ENCODE data around the gene SLX1B.
"Not testable (repeated sequence)": the region's sequence is repeated elsewhere in the genome, so short reads cannot be mapped to it uniquely, and the experiment has no call there.

DNA sequence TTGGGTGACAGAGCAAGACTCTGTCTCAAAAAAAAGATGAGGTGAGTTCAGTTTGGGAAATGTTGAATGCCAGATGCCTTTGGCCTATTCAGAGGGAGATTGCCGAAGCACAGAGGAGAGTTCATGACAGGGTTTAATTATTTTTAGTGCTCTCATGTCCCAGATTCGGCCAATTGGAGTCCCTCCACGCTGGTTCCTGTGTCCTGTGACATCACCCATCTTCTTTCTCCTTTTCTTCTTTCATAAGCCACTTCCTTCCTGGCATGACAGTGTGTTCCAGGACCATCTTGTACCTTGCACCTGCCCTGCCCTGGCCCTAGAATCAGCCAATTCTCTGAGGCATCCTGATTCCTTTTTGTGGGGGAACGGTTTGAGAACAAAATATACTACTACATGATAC lies 17.7 kb downstream of the SLX1B start:
- TF ChIP-seq, protein P1, sequence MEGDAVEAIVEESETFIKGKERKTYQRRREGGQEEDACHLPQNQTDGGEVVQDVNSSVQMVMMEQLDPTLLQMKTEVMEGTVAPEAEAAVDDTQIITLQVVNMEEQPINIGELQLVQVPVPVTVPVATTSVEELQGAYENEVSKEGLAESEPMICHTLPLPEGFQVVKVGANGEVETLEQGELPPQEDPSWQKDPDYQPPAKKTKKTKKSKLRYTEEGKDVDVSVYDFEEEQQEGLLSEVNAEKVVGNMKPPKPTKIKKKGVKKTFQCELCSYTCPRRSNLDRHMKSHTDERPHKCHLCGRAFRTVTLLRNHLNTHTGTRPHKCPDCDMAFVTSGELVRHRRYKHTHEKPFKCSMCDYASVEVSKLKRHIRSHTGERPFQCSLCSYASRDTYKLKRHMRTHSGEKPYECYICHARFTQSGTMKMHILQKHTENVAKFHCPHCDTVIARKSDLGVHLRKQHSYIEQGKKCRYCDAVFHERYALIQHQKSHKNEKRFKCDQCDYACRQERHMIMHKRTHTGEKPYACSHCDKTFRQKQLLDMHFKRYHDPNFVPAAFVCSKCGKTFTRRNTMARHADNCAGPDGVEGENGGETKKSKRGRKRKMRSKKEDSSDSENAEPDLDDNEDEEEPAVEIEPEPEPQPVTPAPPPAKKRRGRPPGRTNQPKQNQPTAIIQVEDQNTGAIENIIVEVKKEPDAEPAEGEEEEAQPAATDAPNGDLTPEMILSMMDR (IDR thresholded peaks at IDR 0.05) = not testable (repeated sequence)
- not testable (repeated sequence) for TF ChIP-seq ZFX (IDR thresholded peaks at IDR 0.05; ENCODE audit: borderline replicate concordance)
